BJ (cell line): ENCODE measurements around the gene PARD3. TPM values are rescaled to one million over a fixed set of nuclear protein-coding genes. Genes with fewer than 3 reads are reported as not detected.

ENCODE experiments used
- CTCF ChIA-PET: fragments of 350-600 bp; formaldehyde crosslinking; extraction: SDS; loops from one replicate; lab custom pipeline; 2021; ENCODE audit warnings: antibody characterized with exemption, inconsistent platforms; lab: Yijun Ruan, JAX
- POLR2A ChIA-PET: fragments of 300-600 bp; sonication (Branson Sonifier 250); formaldehyde crosslinking; extraction: SDS; loops from one replicate; lab custom pipeline; 2021; ENCODE audit warnings: antibody characterized with exemption; lab: Charles Lee
- DNase-seq: peaks from one replicate; pipeline ENCODE4 v3.0.0-alpha.2; 2011; ENCODE audit warnings: low read depth
- H3K27me3 ChIP-seq: 2 replicates; pipeline ENCODE4 v1.6.0; 2011; ENCODE audit warnings: low read length; ENCODE audit not compliant: control insufficient read depth, insufficient read depth
- H3K36me3 ChIP-seq: 2 replicates; pipeline ENCODE4 v1.5.1; 2011; ENCODE audit warnings: low read length; ENCODE audit not compliant: control insufficient read depth, insufficient read depth
- H3K4me3 ChIP-seq: 2 replicates; pipeline ENCODE4 v1.5.1; 2011; ENCODE audit warnings: low read depth, mild to moderate bottlenecking, control low read depth, low read length
- CTCF ChIP-seq: IDR thresholded peaks from 2 replicates; pipeline ENCODE4 v1.5.1; 2011; ENCODE audit warnings: low read depth, mild to moderate bottlenecking, control low read depth, inconsistent platforms, low read length, moderate library complexity; ENCODE audit not compliant: insufficient read depth
- polyA plus RNA-seq: library from polyadenylated mRNA; depleted of rRNA; stranded (reverse); fragments of >200 nt; gene quantifications from 2 replicates; pipeline ENCODE4 v1.2.3, GENCODE V29; 2011

PARD3 gene
- polyA plus RNA-seq, 1 experiment: 17.7 TPM

- no peak for DNase-seq
- Histone ChIP-seq H3K4me3 (no peak overlapping the region), H3K36me3 (no peaks in the 10 kb centered on the region), H3K27me3 (no peaks in the 10 kb centered on the region)
- POLR2A ChIA-PET: no interaction called here
- CTCF ChIA-PET: interaction anchor here (0.9 kb wide), 1 partner anchor 11 kb away, joined by 3 read pairs; no protein-coding TSS in a partner anchor
- no peak for TF ChIP-seq CTCF
Measured at GRCh38 chr10:34337917-34338316, 477.2 kb downstream of the PARD3 start.

- no peak for TF ChIP-seq CTCF
- H3K36me3 ChIP-seq: no peaks in the 10 kb centered on the region
- no peaks in the 10 kb centered on the region for H3K27me3 ChIP-seq
- H3K4me3 ChIP-seq: no peak overlapping the region
- POLR2A ChIA-PET: no interaction called here
- CTCF ChIA-PET: no interaction called here
- DNase-seq: no peak
Measured at GRCh38 chr10:34335960-34336690, 479.0 kb downstream of the PARD3 start.

GRCh38 chr10:34334908-34335307 is 480.2 kb downstream of the PARD3 start:
- H3K36me3 ChIP-seq: no peaks in the 10 kb centered on the region
- H3K4me3 ChIP-seq: no peak overlapping the region
- ChIA-PET CTCF (interaction anchor here (0.8 kb wide), 1 partner anchor 13 kb away, joined by 5 read pairs; no protein-coding TSS in a partner anchor), POLR2A (no interaction called here)
- TF ChIP-seq CTCF: no peak
- no peak for DNase-seq
- H3K27me3 ChIP-seq: no peaks in the 10 kb centered on the region

GRCh38 chr10:34333513-34333912 is 481.6 kb downstream of the PARD3 start:
- no peak overlapping the region for H3K4me3 ChIP-seq
- no peak for DNase-seq
- ChIA-PET CTCF (no interaction called here), POLR2A (no interaction called here)
- no peak for TF ChIP-seq CTCF
- no peaks in the 10 kb centered on the region for H3K36me3 ChIP-seq
- no peaks in the 10 kb centered on the region for H3K27me3 ChIP-seq

- ChIA-PET POLR2A (no interaction called here), CTCF (interaction anchor here (0.8 kb wide), 1 partner anchor 44 kb away, joined by 3 read pairs; no protein-coding TSS in a partner anchor)
- no peaks in the 10 kb centered on the region for H3K27me3 ChIP-seq
- TF ChIP-seq CTCF: no peak
- DNase-seq: no peak
- no peaks in the 10 kb centered on the region; the same call in 1 of the 2 replicates for H3K36me3 ChIP-seq
- no peak overlapping the region for H3K4me3 ChIP-seq
Measured at GRCh38 chr10:34327184-34327583, 487.9 kb downstream of the PARD3 start.
